Measurements from ENCODE around the gene ZFYVE21.

- TF ChIP-seq, protein P1, sequence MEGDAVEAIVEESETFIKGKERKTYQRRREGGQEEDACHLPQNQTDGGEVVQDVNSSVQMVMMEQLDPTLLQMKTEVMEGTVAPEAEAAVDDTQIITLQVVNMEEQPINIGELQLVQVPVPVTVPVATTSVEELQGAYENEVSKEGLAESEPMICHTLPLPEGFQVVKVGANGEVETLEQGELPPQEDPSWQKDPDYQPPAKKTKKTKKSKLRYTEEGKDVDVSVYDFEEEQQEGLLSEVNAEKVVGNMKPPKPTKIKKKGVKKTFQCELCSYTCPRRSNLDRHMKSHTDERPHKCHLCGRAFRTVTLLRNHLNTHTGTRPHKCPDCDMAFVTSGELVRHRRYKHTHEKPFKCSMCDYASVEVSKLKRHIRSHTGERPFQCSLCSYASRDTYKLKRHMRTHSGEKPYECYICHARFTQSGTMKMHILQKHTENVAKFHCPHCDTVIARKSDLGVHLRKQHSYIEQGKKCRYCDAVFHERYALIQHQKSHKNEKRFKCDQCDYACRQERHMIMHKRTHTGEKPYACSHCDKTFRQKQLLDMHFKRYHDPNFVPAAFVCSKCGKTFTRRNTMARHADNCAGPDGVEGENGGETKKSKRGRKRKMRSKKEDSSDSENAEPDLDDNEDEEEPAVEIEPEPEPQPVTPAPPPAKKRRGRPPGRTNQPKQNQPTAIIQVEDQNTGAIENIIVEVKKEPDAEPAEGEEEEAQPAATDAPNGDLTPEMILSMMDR (IDR thresholded peaks at IDR 0.05) = no peak
- TF ChIP-seq MYC (IDR thresholded peaks at IDR 0.05; ENCODE audit: borderline replicate concordance, low read length) (no peak), ESRRA (IDR thresholded peaks at IDR 0.05; ENCODE audit: borderline replicate concordance, low read length) (no peak), SREBF2 (IDR thresholded peaks at IDR 0.05) (no peak), HDAC2 (IDR thresholded peaks at IDR 0.05) (no peak), CHD2 (IDR thresholded peaks at IDR 0.05; ENCODE audit: low read length, partially characterized antibody) (no peak), TP53 (CRISPR knock-in tag; IDR thresholded peaks at IDR 0.05) (no peak), HOXB5 (CRISPR knock-in tag; IDR thresholded peaks at IDR 0.05) (no peak)
Observed at GRCh38 chr14:103683139-103683538, 32.5 kb upstream of the ZFYVE21 start.

Measured in A549 (cell line).